ENCODE measurements around the gene PPP2R5E.

PPP2R5E gene

GRCh38 chr14:63460680-63461369 is 82.4 kb downstream of the PPP2R5E start:
- no peak for DNase-seq (ENCODE audit: low read depth)
- TF ChIP-seq CTCF (conservative IDR thresholded peaks at IDR 0.05; ENCODE audit: low read length), result no peak
- no peak overlapping the region for H3K4me3 ChIP-seq (ENCODE audit: low read length)

GRCh38 chr14:63459738-63460137 is 83.4 kb downstream of the PPP2R5E start:
- TF ChIP-seq CTCF (conservative IDR thresholded peaks at IDR 0.05; ENCODE audit: low read length), result no peak
- H3K4me3 ChIP-seq (ENCODE audit: low read length), result no peak overlapping the region
- no peak for DNase-seq (ENCODE audit: low read depth)

- no peak for DNase-seq (ENCODE audit: low read depth)
- H3K4me3 ChIP-seq (ENCODE audit: low read length), result no peak overlapping the region
- TF ChIP-seq CTCF (conservative IDR thresholded peaks at IDR 0.05; ENCODE audit: low read length), result no peak
Measured at GRCh38 chr14:63457498-63457897, 85.7 kb downstream of the PPP2R5E start.

GRCh38 chr14:63454863-63455622 is 88.1 kb downstream of the PPP2R5E start:
- peak; percentile 62 for DNase-seq (ENCODE audit: low read depth)
- no peak overlapping the region for H3K4me3 ChIP-seq (ENCODE audit: low read length)
- TF ChIP-seq CTCF (conservative IDR thresholded peaks at IDR 0.05; ENCODE audit: low read length), result no peak

- TF ChIP-seq CTCF (conservative IDR thresholded peaks at IDR 0.05; ENCODE audit: low read length), result no peak
Measured at GRCh38 chr14:63454436-63454835, 88.7 kb downstream of the PPP2R5E start.

GRCh38 chr14:63453443-63453936 is 89.7 kb downstream of the PPP2R5E start:
- TF ChIP-seq CTCF (conservative IDR thresholded peaks at IDR 0.05; ENCODE audit: low read length), result no peak
- DNase-seq (ENCODE audit: low read depth), result peak; percentile 34
- no peak overlapping the region for H3K4me3 ChIP-seq (ENCODE audit: low read length)

More at GRCh38 chr14:63454436-63454835, 88.7 kb downstream of the PPP2R5E start:
- H3K4me3 ChIP-seq (ENCODE audit: low read length), result no peak overlapping the region
- DNase-seq (ENCODE audit: low read depth), result no peak

- TF ChIP-seq CTCF (conservative IDR thresholded peaks at IDR 0.05; ENCODE audit: low read length), result no peak
- peak; percentile 25 for DNase-seq (ENCODE audit: low read depth)
- H3K4me3 ChIP-seq (ENCODE audit: low read length), result no peak overlapping the region
Measured at GRCh38 chr14:63452796-63453195, 90.4 kb downstream of the PPP2R5E start.

Data from AG10803 (cell line).